ENCODE results near the gene BACH2.

GRCh38 chr6:90068264-90068663, 228.4 kb downstream of the BACH2 start:
- TF ChIP-seq CTCF (IDR thresholded peaks at IDR 0.05 in 2 of 3, conservative IDR thresholded peaks at IDR 0.05 in 1 of 3; ENCODE audit: control insufficient read depth in 2 of 3, extremely low read depth in 1 of 3, insufficient read depth in 1 of 3, low read depth in 3 of 3, low read length in 3 of 3) = no peak
- no peak for TF ChIP-seq EP300 (IDR thresholded peaks at IDR 0.05; ENCODE audit: borderline replicate concordance in 1 of 2, control insufficient read depth in 1 of 2, low read depth in 2 of 2, low read length in 2 of 2)
- TF ChIP-seq MAX (IDR thresholded peaks at IDR 0.05; ENCODE audit: low read depth, low read length) = no peak
- no peak for TF ChIP-seq CHD1 (IDR thresholded peaks at IDR 0.05; ENCODE audit: low read depth, low read length)
- no peak for TF ChIP-seq RCOR1 (conservative IDR thresholded peaks at IDR 0.05; ENCODE audit: low read depth, low read length)
- no peak for TF ChIP-seq JUND (IDR thresholded peaks at IDR 0.05; ENCODE audit: low read depth, low read length)
- no peak for TF ChIP-seq ATF7 (IDR thresholded peaks at IDR 0.05; ENCODE audit: low read depth)
- TF ChIP-seq POLR2A (IDR thresholded peaks at IDR 0.05; ENCODE audit: low read depth, low read length) = no peak
- TF ChIP-seq ATF3 (IDR thresholded peaks at IDR 0.05; ENCODE audit: borderline replicate concordance, extremely low read depth, low read depth, low read length) = no peak
- no peak for TF ChIP-seq EZH2 (IDR thresholded peaks at IDR 0.05; ENCODE audit: borderline replicate concordance, control insufficient read depth, low read depth, low read length)
- TF ChIP-seq ZNF274 (IDR thresholded peaks at IDR 0.05; ENCODE audit: insufficient read depth, insufficient read length) = no peak
- no peak for TF ChIP-seq RAD21 (IDR thresholded peaks at IDR 0.05; ENCODE audit: insufficient read depth, low read depth, low read length)
- TF ChIP-seq NFYB (IDR thresholded peaks at IDR 0.05; ENCODE audit: insufficient read depth, low read depth, low read length) = no peak
